ENCODE results near the gene DUSP9. TPM values are rescaled to one million over a fixed set of nuclear protein-coding genes. Genes with fewer than 3 reads are reported as not detected.
"Not testable (repeated sequence)": the region's sequence is repeated elsewhere in the genome, so short reads cannot be mapped to it uniquely, and the experiment has no call there.

DUSP9 gene
- total RNA-seq, 1 donor from 2014 or later = 0.74 TPM

GRCh38 chrX:153688911-153689590, 42.0 kb downstream of the DUSP9 start:
- Histone ChIP-seq H3K4me3 (peak overlapping the region; percentile 39 to 46), H3K27ac (peak overlapping the region; percentile 39), H3K4me1 (peaks cover 15% of the 10 kb centered on the region), H3K36me3 (no peaks in the 10 kb centered on the region), H3K9me3 (no peaks in the 10 kb centered on the region), H3K27me3 (no peaks in the 10 kb centered on the region)
- intact Hi-C loops (cut with DNase I) = no loop called here
- DNase-seq (ENCODE audit: extremely low spot score in 2 of 2) = no peak
- no peak for TF ChIP-seq POLR2AphosphoS5 (IDR thresholded peaks at IDR 0.05; ENCODE audit: insufficient read depth in 1 of 2, low read depth in 1 of 2)
- TF ChIP-seq POLR2A (IDR thresholded peaks at IDR 0.05) = no peak
- TF ChIP-seq, protein P1, sequence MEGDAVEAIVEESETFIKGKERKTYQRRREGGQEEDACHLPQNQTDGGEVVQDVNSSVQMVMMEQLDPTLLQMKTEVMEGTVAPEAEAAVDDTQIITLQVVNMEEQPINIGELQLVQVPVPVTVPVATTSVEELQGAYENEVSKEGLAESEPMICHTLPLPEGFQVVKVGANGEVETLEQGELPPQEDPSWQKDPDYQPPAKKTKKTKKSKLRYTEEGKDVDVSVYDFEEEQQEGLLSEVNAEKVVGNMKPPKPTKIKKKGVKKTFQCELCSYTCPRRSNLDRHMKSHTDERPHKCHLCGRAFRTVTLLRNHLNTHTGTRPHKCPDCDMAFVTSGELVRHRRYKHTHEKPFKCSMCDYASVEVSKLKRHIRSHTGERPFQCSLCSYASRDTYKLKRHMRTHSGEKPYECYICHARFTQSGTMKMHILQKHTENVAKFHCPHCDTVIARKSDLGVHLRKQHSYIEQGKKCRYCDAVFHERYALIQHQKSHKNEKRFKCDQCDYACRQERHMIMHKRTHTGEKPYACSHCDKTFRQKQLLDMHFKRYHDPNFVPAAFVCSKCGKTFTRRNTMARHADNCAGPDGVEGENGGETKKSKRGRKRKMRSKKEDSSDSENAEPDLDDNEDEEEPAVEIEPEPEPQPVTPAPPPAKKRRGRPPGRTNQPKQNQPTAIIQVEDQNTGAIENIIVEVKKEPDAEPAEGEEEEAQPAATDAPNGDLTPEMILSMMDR (IDR thresholded peaks at IDR 0.05) = no peak

GRCh38 chrX:153689654-153690465, 42.9 kb downstream of the DUSP9 start:
- intact Hi-C loops (cut with DNase I) = no loop called here
- peaks cover 15% of the 10 kb centered on the region for H3K4me1 ChIP-seq

GRCh38 chrX:153690466-153690865, 43.5 kb downstream of the DUSP9 start:
- Histone ChIP-seq H3K36me3 (no peaks in the 10 kb centered on the region), H3K4me1 (peaks cover 15% of the 10 kb centered on the region), H3K27ac (no peak overlapping the region), H3K27me3 (no peaks in the 10 kb centered on the region), H3K4me3 (no peak overlapping the region), H3K9me3 (no peaks in the 10 kb centered on the region)
- intact Hi-C loops (cut with DNase I) = no loop called here
- TF ChIP-seq, protein P1 (IDR thresholded peaks at IDR 0.05) = no peak
- no peak for TF ChIP-seq POLR2AphosphoS5 (IDR thresholded peaks at IDR 0.05; ENCODE audit: insufficient read depth in 1 of 2, low read depth in 1 of 2)
- no peak for TF ChIP-seq POLR2A (IDR thresholded peaks at IDR 0.05)
- DNase-seq (ENCODE audit: extremely low spot score in 2 of 2) = no peak

More at GRCh38 chrX:153689654-153690465, 42.9 kb downstream of the DUSP9 start:
- Histone ChIP-seq H3K36me3 (no peaks in the 10 kb centered on the region), H3K9me3 (no peaks in the 10 kb centered on the region), H3K4me3 (peak overlapping the region; percentile 39 to 46), H3K27me3 (no peaks in the 10 kb centered on the region), H3K27ac (no peak overlapping the region)
- no peak for DNase-seq (ENCODE audit: extremely low spot score in 2 of 2)
- TF ChIP-seq, protein P1 (IDR thresholded peaks at IDR 0.05) = no peak
- TF ChIP-seq POLR2AphosphoS5 (IDR thresholded peaks at IDR 0.05; ENCODE audit: insufficient read depth in 1 of 2, low read depth in 1 of 2) (no peak), POLR2A (IDR thresholded peaks at IDR 0.05) (no peak)

GRCh38 chrX:153691032-153691827, 44.2 kb downstream of the DUSP9 start:
- peaks cover 15% of the 10 kb centered on the region for H3K4me1 ChIP-seq
- H3K9me3 ChIP-seq; DNase-seq (ENCODE audit: extremely low spot score in 2 of 2); H3K27ac ChIP-seq; H3K4me3 ChIP-seq; intact Hi-C loops (cut with DNase I); H3K27me3 ChIP-seq; H3K36me3 ChIP-seq: not testable (repeated sequence)

GRCh38 chrX:153692003-153692402, 45.0 kb downstream of the DUSP9 start:
- intact Hi-C loops (cut with DNase I) = no loop called here
- Histone ChIP-seq H3K27ac (no peak overlapping the region), H3K4me1 (peaks cover 11% of the 10 kb centered on the region), H3K36me3 (no peaks in the 10 kb centered on the region), H3K9me3 (no peaks in the 10 kb centered on the region), H3K27me3 (no peaks in the 10 kb centered on the region), H3K4me3 (no peak overlapping the region)
- no peak for DNase-seq (ENCODE audit: extremely low spot score in 2 of 2)
- no peak for TF ChIP-seq POLR2AphosphoS5 (IDR thresholded peaks at IDR 0.05; ENCODE audit: insufficient read depth in 1 of 2, low read depth in 1 of 2)
- no peak for TF ChIP-seq POLR2A (IDR thresholded peaks at IDR 0.05)
- TF ChIP-seq, protein P1 (IDR thresholded peaks at IDR 0.05) = no peak
